ENCODE data around the gene FBXO24. TPM values are rescaled to one million over a fixed set of nuclear protein-coding genes. Genes with fewer than 3 reads are reported as not detected.

FBXO24 gene
- total RNA-seq, 6 donors from 2014 or later = 0.63 to 4.2 (median 0.77) TPM; not detected in 3

- Histone ChIP-seq H3K4me3 (no peak overlapping the region), H3K9me3 (no peaks in the 10 kb centered on the region), H3K27ac (no peak overlapping the region), H3K27me3 (no peaks in the 10 kb centered on the region), H3K36me3 (peaks cover 27 to 53% (median 48%) of the 10 kb centered on the region in 4 donors), H3K4me1 (peaks cover 13 to 32% (median 18%) of the 10 kb centered on the region in 4 donors)
- DNase-seq (no peak), ATAC-seq (ENCODE audit: low FRiP score in 2 of 2) (no peak)
- TF ChIP-seq EP300 (IDR thresholded peaks at IDR 0.05) (no peak), POLR2A (IDR thresholded peaks at IDR 0.05) (no peak), POLR2AphosphoS5 (IDR thresholded peaks at IDR 0.05) (no peak)
- TF ChIP-seq, protein P1, sequence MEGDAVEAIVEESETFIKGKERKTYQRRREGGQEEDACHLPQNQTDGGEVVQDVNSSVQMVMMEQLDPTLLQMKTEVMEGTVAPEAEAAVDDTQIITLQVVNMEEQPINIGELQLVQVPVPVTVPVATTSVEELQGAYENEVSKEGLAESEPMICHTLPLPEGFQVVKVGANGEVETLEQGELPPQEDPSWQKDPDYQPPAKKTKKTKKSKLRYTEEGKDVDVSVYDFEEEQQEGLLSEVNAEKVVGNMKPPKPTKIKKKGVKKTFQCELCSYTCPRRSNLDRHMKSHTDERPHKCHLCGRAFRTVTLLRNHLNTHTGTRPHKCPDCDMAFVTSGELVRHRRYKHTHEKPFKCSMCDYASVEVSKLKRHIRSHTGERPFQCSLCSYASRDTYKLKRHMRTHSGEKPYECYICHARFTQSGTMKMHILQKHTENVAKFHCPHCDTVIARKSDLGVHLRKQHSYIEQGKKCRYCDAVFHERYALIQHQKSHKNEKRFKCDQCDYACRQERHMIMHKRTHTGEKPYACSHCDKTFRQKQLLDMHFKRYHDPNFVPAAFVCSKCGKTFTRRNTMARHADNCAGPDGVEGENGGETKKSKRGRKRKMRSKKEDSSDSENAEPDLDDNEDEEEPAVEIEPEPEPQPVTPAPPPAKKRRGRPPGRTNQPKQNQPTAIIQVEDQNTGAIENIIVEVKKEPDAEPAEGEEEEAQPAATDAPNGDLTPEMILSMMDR (IDR thresholded peaks at IDR 0.05) = no peak
- WGBS, 2 donors = 72 to 87% methylated on average over 15 to 19 of the region's 20 CpGs
Measured at GRCh38 chr7:100572281-100572948, 13.7 kb upstream of the FBXO24 start.

DNA sequence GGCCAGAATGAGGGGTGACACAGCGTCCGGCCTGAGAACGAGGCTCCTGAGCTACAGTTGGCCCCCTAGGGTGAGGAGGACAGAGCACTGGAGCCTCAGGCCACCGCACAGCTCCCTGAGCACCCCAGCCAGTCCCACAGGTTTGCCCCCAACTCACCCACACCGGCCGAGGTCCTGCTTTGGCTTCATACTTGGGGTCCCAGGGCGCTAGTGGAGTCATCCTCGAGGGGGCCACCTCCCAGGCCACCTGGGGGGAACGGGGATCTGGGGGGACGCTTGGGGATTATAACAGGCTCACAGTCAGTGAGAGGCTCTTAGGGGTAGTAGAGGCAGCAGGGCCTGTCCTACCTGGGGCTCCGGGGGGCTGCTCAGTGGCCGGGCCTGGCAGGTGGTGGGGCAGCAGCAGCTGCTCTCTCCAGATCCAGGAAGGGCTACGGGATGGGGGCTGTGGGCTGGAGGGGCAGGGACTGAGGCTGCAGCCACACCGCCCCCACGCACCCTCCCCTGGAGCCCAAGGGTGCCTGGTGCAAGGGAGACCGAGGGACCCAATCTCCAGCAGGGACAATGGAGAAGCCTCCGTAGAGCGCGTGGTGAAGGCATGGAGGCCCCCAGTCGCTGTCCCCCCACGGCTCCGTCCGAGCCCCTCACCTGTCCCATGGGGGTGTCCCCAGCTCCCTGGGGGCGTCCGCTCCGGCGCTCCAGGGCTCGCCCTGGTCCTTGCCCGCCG is 13.0 kb upstream of the FBXO24 start:
- peaks cover 13 to 25% (median 17%) of the 10 kb centered on the region in 4 donors for H3K4me1 ChIP-seq
- H3K27me3 ChIP-seq = no peaks in the 10 kb centered on the region
- peaks cover 34 to 60% (median 55%) of the 10 kb centered on the region in 4 donors for H3K36me3 ChIP-seq
- no peak overlapping the region for H3K27ac ChIP-seq
- TF ChIP-seq POLR2A (IDR thresholded peaks at IDR 0.05) = no peak
- TF ChIP-seq, protein P1 (IDR thresholded peaks at IDR 0.05) = no peak
- DNase-seq (no peak), ATAC-seq (ENCODE audit: low FRiP score in 2 of 2) (no peak)
- H3K4me3 ChIP-seq = no peak overlapping the region
- no peaks in the 10 kb centered on the region for H3K9me3 ChIP-seq
- WGBS, 2 donors = 97% methylated on average over 10 to 18 of the region's 30 CpGs

DNA sequence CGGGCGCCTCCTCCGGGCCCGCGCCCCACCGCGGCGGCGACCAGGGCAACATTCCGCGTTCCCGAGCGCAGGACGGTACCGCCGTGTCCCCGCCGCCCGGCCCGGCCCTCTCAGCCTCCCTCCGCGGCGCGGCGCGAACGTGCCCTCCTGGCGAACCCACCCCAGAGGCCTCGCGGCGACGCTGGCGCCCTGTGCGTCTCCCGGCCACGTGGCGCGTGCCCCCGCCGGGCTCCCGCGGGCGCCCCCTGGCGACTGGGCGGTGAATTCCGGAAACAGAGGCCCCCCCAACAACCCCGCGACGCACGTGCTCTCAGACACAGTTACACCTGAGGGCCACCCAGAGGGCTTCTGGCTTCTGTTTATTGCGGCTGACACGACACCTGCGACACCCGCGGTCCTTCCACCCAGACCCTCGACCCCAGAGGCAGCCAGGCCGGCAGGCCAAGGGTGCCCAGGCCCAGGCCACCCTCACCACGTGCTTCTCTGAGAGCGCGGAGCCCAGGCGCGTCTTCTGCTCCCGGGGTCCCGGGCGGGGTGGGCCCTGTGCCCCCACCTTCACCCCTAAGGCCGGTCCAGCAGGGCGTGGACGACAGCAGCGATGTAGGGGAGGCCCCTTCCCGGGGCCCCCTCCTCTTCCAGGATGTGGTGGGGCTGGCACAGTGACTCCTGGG is 12.3 kb upstream of the FBXO24 start, which contains the start of gene SAP25:
SAP25 (minus strand) TSS at position 210 of the 671 bp plus-strand sequence; CDS start at position 52, 158 bp downstream.
- H3K27ac ChIP-seq = no peak within 1 kb of the TSS
- no peaks in the 10 kb centered on the region for H3K27me3 ChIP-seq
- DNase-seq (peak in 1 of 2 donors; percentile 85), ATAC-seq (ENCODE audit: low FRiP score in 2 of 2) (no peak)
- TF ChIP-seq, protein P1 (IDR thresholded peaks at IDR 0.05) = no peak
- TF ChIP-seq POLR2AphosphoS5 (IDR thresholded peaks at IDR 0.05) = no peak
- no peak for TF ChIP-seq POLR2A (IDR thresholded peaks at IDR 0.05)
- no peak for TF ChIP-seq EP300 (IDR thresholded peaks at IDR 0.05)
- H3K9me3 ChIP-seq = no peaks in the 10 kb centered on the region
- H3K4me1 ChIP-seq = peaks cover 13 to 23% (median 14%) of the 10 kb centered on the region in 4 donors
- no peak within 1 kb of the TSS for H3K4me3 ChIP-seq
- 90 to 93% methylated on average over 50 to 67 of the region's 70 CpGs for WGBS, 2 donors
- peaks cover 41 to 67% (median 62%) of the 10 kb centered on the region in 4 donors for H3K36me3 ChIP-seq

DNA sequence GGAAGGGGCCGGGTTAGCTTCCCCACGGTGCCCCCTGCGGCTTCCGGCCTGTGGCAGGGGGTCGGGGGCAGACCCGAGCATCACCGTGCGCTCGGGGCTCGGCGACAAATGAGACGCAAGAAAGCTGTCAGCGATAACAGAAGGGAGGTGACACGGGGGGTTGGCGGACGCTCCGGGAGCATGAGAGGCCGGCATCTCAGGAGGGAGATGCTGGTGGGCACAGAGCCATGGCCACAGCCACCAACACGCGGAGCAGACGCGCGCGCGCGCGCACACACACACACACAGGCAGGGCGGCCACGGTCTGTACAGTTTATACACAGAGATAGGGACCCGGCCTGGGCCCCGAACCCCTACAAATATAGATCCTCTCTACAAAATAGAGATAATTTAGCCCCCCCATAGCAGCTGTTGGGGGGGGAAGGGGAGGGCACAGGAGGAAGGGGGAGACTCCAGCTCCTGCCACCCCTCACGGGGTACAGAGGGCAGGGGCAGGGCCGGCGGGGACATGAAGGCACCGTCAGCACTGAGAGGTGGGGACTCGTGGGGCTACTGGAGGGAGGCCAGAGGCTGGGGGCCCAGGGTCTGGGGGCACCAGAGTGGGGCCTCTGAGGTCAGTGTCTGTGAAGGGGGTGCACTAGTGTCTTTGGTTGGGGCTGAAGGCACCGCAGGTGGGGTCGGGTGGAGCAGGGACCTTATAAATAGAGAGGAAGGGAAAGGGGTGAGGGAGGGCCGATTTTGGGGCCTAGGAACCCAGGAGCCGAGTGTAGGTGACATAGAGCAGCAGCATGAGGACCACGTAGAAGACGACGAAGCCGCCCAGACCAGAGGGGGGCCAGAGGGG is 11.5 kb upstream of the FBXO24 start:
- Histone ChIP-seq H3K27ac (no peak overlapping the region), H3K27me3 (no peaks in the 10 kb centered on the region), H3K36me3 (peaks cover 44 to 74% (median 70%) of the 10 kb centered on the region in 4 donors), H3K9me3 (no peaks in the 10 kb centered on the region), H3K4me1 (peaks cover 10 to 19% (median 10%) of the 10 kb centered on the region in 4 donors), H3K4me3 (no peak overlapping the region)
- ATAC-seq (ENCODE audit: low FRiP score in 2 of 2) (no peak), DNase-seq (no peak)
- TF ChIP-seq POLR2A (IDR thresholded peaks at IDR 0.05) = no peak
- no peak for TF ChIP-seq EP300 (IDR thresholded peaks at IDR 0.05)
- TF ChIP-seq, protein P1 (IDR thresholded peaks at IDR 0.05) = no peak
- TF ChIP-seq POLR2AphosphoS5 (IDR thresholded peaks at IDR 0.05) = no peak
- WGBS, 2 donors = 90 to 93% methylated on average over 27 to 35 of the region's 44 CpGs

All from upper lobe of left lung (tissue), 6 donors.